ENCODE measurements around the gene CYBB. TPM values are rescaled to one million over a fixed set of nuclear protein-coding genes. Genes with fewer than 3 reads are reported as not detected.

Gene CYBB
- total and polyA plus RNA-seq, 2 of the 4 experiments (the other 2 are of a cell fraction) = not detected

DNA sequence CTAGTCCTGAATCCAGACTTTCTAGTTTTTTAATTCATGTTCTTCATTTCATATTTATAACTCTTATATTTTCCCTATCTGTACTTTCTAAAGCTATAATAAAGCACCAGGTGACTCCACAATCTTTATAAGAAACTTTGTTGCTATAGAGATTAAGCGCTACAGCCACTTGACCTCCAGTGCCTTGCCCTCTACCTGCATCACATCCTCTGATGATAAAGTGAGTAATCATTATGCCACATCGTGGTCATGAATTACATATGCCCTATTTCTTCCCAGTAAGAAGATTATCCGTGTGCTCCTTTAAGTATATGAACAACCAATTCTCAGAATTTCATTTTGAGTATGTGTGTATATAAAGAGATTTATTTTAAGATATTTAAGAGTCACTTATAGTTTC is 74.3 kb downstream of the CYBB start:
- no peak overlapping the region for H3K18ac ChIP-seq (ENCODE audit: low read depth, low read length)
- H2BK120ac ChIP-seq (ENCODE audit: low read depth, low read length) = no peak overlapping the region
- no peak for TF ChIP-seq MAZ (IDR thresholded peaks at IDR 0.05; ENCODE audit: borderline replicate concordance, low read depth, low read length)
- no peak for TF ChIP-seq CEBPB (IDR thresholded peaks at IDR 0.05; ENCODE audit: low read depth, low read length)
- TF ChIP-seq RCOR1 (IDR thresholded peaks at IDR 0.05; ENCODE audit: insufficient replicate concordance, low read length) = no peak
- TF ChIP-seq, protein P1, sequence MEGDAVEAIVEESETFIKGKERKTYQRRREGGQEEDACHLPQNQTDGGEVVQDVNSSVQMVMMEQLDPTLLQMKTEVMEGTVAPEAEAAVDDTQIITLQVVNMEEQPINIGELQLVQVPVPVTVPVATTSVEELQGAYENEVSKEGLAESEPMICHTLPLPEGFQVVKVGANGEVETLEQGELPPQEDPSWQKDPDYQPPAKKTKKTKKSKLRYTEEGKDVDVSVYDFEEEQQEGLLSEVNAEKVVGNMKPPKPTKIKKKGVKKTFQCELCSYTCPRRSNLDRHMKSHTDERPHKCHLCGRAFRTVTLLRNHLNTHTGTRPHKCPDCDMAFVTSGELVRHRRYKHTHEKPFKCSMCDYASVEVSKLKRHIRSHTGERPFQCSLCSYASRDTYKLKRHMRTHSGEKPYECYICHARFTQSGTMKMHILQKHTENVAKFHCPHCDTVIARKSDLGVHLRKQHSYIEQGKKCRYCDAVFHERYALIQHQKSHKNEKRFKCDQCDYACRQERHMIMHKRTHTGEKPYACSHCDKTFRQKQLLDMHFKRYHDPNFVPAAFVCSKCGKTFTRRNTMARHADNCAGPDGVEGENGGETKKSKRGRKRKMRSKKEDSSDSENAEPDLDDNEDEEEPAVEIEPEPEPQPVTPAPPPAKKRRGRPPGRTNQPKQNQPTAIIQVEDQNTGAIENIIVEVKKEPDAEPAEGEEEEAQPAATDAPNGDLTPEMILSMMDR (conservative IDR thresholded peaks at IDR 0.05; ENCODE audit: low read depth, low read length) = no peak
- no peak for TF ChIP-seq BHLHE40 (IDR thresholded peaks at IDR 0.05; ENCODE audit: low read depth, low read length)
- TF ChIP-seq RFX5 (IDR thresholded peaks at IDR 0.05; ENCODE audit: low read depth, low read length) = no peak
- no peak for TF ChIP-seq CHD1 (IDR thresholded peaks at IDR 0.05; ENCODE audit: low read depth, low read length)
- no peak for TF ChIP-seq SMC3 (IDR thresholded peaks at IDR 0.05; ENCODE audit: low read depth, low read length)
- TF ChIP-seq USF2 (IDR thresholded peaks at IDR 0.05; ENCODE audit: low read depth, low read length) = no peak
- TF ChIP-seq RAD21 (IDR thresholded peaks at IDR 0.05; ENCODE audit: low read length) = no peak
- TF ChIP-seq POLR2A (IDR thresholded peaks at IDR 0.05; ENCODE audit: low read depth, low read length) = no peak
- no peak for TF ChIP-seq MAFK (IDR thresholded peaks at IDR 0.05; ENCODE audit: low read depth, low read length)
- no peaks in the 10 kb centered on the region for H3K79me1 ChIP-seq (ENCODE audit: low read depth in 1 of 2, low read length in 2 of 2)
- DNase-seq (no peak), ATAC-seq (ENCODE audit: low read depth) (no peak)
- no peak overlapping the region for H2AK5ac ChIP-seq (ENCODE audit: low read depth, low read length)
- H3K4me1 ChIP-seq (ENCODE audit: control insufficient read depth, insufficient read depth, low read length) = no peaks in the 10 kb centered on the region
- dilution Hi-C loops (cut with HindIII; ENCODE audit: low sequenced_read_pairs, unreplicated experiment) = no loop called here
- H3K23ac ChIP-seq (ENCODE audit: low read depth, low read length) = no peak overlapping the region
- no peak overlapping the region for H3K4me3 ChIP-seq (ENCODE audit: insufficient read depth, low read depth, low read length)
- H2AFZ ChIP-seq (replicated peaks; ENCODE audit: low read length, poor library complexity) = no peak overlapping the region
- in situ Hi-C loops (cut with MboI; ENCODE audit: low sequenced_read_pairs) = no loop called here
- H3K4ac ChIP-seq (ENCODE audit: low read depth, low read length) = no peak overlapping the region
- POLR2A ChIA-PET (ENCODE audit: unreplicated experiment) = no interaction called here
- H3K27ac ChIP-seq (ENCODE audit: insufficient read depth, low read length) = no peak overlapping the region
- no CpG with 5 or more reads among the region's 3 CpGs for WGBS, 2 experiments (ENCODE audit: extremely low coverage in 2 of 2, insufficient read length in 1 of 2)
- H2BK20ac ChIP-seq (ENCODE audit: low read depth, low read length) = no peak overlapping the region
- H3K9ac ChIP-seq (ENCODE audit: low read depth, low read length) = no peak overlapping the region
- no peaks in the 10 kb centered on the region for H3K9me3 ChIP-seq (ENCODE audit: control insufficient read depth, insufficient read depth, low read length)
- intact Hi-C loops (cut with micrococcal nuclease) = no loop called here
- H3K27me3 ChIP-seq (ENCODE audit: control insufficient read depth, insufficient read depth, low read length) = no peaks in the 10 kb centered on the region
- no peak overlapping the region for H4K5ac ChIP-seq (ENCODE audit: low read depth, low read length)
- no TSS peak for BruUV-seq (replicated peaks)
- H3K56ac ChIP-seq (ENCODE audit: extremely low read depth, insufficient read depth, low read length) = no peak overlapping the region
- H2BK5ac ChIP-seq (ENCODE audit: low read depth, low read length, poor library complexity, severe bottlenecking) = no peak overlapping the region
- H3K9me1 ChIP-seq (ENCODE audit: insufficient read depth, low read length) = no peaks in the 10 kb centered on the region
- no peak overlapping the region for H3K14ac ChIP-seq (replicated peaks; ENCODE audit: low read depth, low read length)
- CTCF ChIA-PET = no interaction called here
- no peak overlapping the region for H2AK9ac ChIP-seq (replicated peaks; ENCODE audit: low read depth, low read length, poor library complexity)
- no peak overlapping the region for H4K8ac ChIP-seq (ENCODE audit: low read depth in 2 of 2, low read length in 2 of 2)
- no peaks in the 10 kb centered on the region for H4K20me1 ChIP-seq (ENCODE audit: insufficient read depth, low read length)
- no peaks in the 10 kb centered on the region for H3K36me3 ChIP-seq (ENCODE audit: control insufficient read depth, insufficient read depth, low read length)
- no peak overlapping the region for H2BK15ac ChIP-seq (ENCODE audit: low read depth, low read length)
- H4K91ac ChIP-seq (ENCODE audit: insufficient read depth, low read depth, low read length) = no peak overlapping the region
- no peak overlapping the region for H3K4me2 ChIP-seq (ENCODE audit: low read depth, low read length)

Measured in IMR-90 (cell line).